Measurements from ENCODE around the gene PLA2G7. TPM values are rescaled to one million over a fixed set of nuclear protein-coding genes. Genes with fewer than 3 reads are reported as not detected.

PLA2G7 gene
- total RNA-seq, 2 experiments from 2014 or later = not detected

- no TSS peak for BruUV-seq (replicated peaks)
- Histone ChIP-seq H3K4me2 (ENCODE audit: low read length) (no peak overlapping the region), H3K9me2 (ENCODE audit: insufficient read depth, low read length) (no peaks in the 10 kb centered on the region), H3K4me3 (ENCODE audit: low read depth, low read length, poor library complexity, severe bottlenecking) (no peak overlapping the region), H3K4me1 (ENCODE audit: insufficient read depth, low read length, poor library complexity, severe bottlenecking) (no peaks in the 10 kb centered on the region), H3K79me2 (ENCODE audit: insufficient read depth, low read depth, low read length) (no peaks in the 10 kb centered on the region), H3K9me3 (ENCODE audit: low read length) (no peaks in the 10 kb centered on the region), H3K27ac (ENCODE audit: low read depth, low read length, poor library complexity, severe bottlenecking) (no peak overlapping the region), H4K20me1 (ENCODE audit: insufficient read depth, low read length) (no peaks in the 10 kb centered on the region), H3K36me3 (ENCODE audit: insufficient read depth, low read length) (no peaks in the 10 kb centered on the region), H2AFZ (ENCODE audit: low read length) (no peak overlapping the region)
- TF ChIP-seq CTCF (conservative IDR thresholded peaks at IDR 0.05; ENCODE audit: low read length) (no peak), EZH2phosphoT487 (IDR thresholded peaks at IDR 0.05; ENCODE audit: borderline replicate concordance, low read depth, low read length) (no peak)
- ChIA-PET POLR2A (interaction anchor here (0.8 to 1.2 kb wide), 3 partner anchors 9 to 79 kb away, joined by 3 read pairs; no protein-coding TSS in a partner anchor), CTCF (ENCODE audit: unreplicated experiment) (no interaction called here)
- no peak for DNase-seq (ENCODE audit: low spot score)
- intact Hi-C loops (cut with micrococcal nuclease; ENCODE audit: unreplicated experiment) = no loop called here
Observed at GRCh38 chr6:46690911-46691451, 44.2 kb downstream of the PLA2G7 start.

GRCh38 chr6:46690141-46690755, 44.9 kb downstream of the PLA2G7 start:
- H3K9me2 ChIP-seq (ENCODE audit: insufficient read depth, low read length) = no peaks in the 10 kb centered on the region
- no peaks in the 10 kb centered on the region for H3K9me3 ChIP-seq (ENCODE audit: low read length)
- no peak for TF ChIP-seq CTCF (conservative IDR thresholded peaks at IDR 0.05; ENCODE audit: low read length)
- TF ChIP-seq EZH2phosphoT487 (IDR thresholded peaks at IDR 0.05; ENCODE audit: borderline replicate concordance, low read depth, low read length) = no peak
- no peaks in the 10 kb centered on the region for H3K36me3 ChIP-seq (ENCODE audit: insufficient read depth, low read length)
- ChIA-PET CTCF (ENCODE audit: unreplicated experiment) (no interaction called here), POLR2A (interaction anchor here (0.6 to 1.2 kb wide), 6 partner anchors 10 to 876 kb away, joined by 3 to 4 read pairs (median 3); no protein-coding TSS in a partner anchor)
- H4K20me1 ChIP-seq (ENCODE audit: insufficient read depth, low read length) = no peaks in the 10 kb centered on the region
- no TSS peak for BruUV-seq (replicated peaks)
- intact Hi-C loops (cut with micrococcal nuclease; ENCODE audit: unreplicated experiment) = no loop called here
- no peak overlapping the region for H3K4me3 ChIP-seq (ENCODE audit: low read depth, low read length, poor library complexity, severe bottlenecking)
- H3K27ac ChIP-seq (ENCODE audit: low read depth, low read length, poor library complexity, severe bottlenecking) = no peak overlapping the region
- H2AFZ ChIP-seq (ENCODE audit: low read length) = no peak overlapping the region
- no peak for DNase-seq (ENCODE audit: low spot score)
- H3K4me1 ChIP-seq (ENCODE audit: insufficient read depth, low read length, poor library complexity, severe bottlenecking) = no peaks in the 10 kb centered on the region
- H3K4me2 ChIP-seq (ENCODE audit: low read length) = no peak overlapping the region
- H3K79me2 ChIP-seq (ENCODE audit: insufficient read depth, low read depth, low read length) = no peaks in the 10 kb centered on the region

- no TSS peak for BruUV-seq (replicated peaks)
- Histone ChIP-seq H3K9me2 (ENCODE audit: insufficient read depth, low read length) (no peaks in the 10 kb centered on the region), H3K4me2 (ENCODE audit: low read length) (no peak overlapping the region), H3K79me2 (ENCODE audit: insufficient read depth, low read depth, low read length) (no peaks in the 10 kb centered on the region), H4K20me1 (ENCODE audit: insufficient read depth, low read length) (no peaks in the 10 kb centered on the region), H3K27ac (ENCODE audit: low read depth, low read length, poor library complexity, severe bottlenecking) (no peak overlapping the region), H3K36me3 (ENCODE audit: insufficient read depth, low read length) (no peaks in the 10 kb centered on the region), H3K4me3 (ENCODE audit: low read depth, low read length, poor library complexity, severe bottlenecking) (no peak overlapping the region), H3K9me3 (ENCODE audit: low read length) (no peaks in the 10 kb centered on the region), H3K4me1 (ENCODE audit: insufficient read depth, low read length, poor library complexity, severe bottlenecking) (no peaks in the 10 kb centered on the region), H2AFZ (ENCODE audit: low read length) (no peak overlapping the region)
- POLR2A ChIA-PET = interaction anchor here (0.6 to 1.0 kb wide), 3 partner anchors 14 to 875 kb away, joined by 3 to 4 read pairs (median 3); no protein-coding TSS in a partner anchor
- DNase-seq (ENCODE audit: low spot score) = no peak
- no peak for TF ChIP-seq EZH2phosphoT487 (IDR thresholded peaks at IDR 0.05; ENCODE audit: borderline replicate concordance, low read depth, low read length)
- TF ChIP-seq CTCF (conservative IDR thresholded peaks at IDR 0.05; ENCODE audit: low read length) = no peak
- CTCF ChIA-PET (ENCODE audit: unreplicated experiment) = no interaction called here
- intact Hi-C loops (cut with micrococcal nuclease; ENCODE audit: unreplicated experiment) = no loop called here
Observed at GRCh38 chr6:46689657-46690056, 45.5 kb downstream of the PLA2G7 start.

All from OCI-LY7 (cell line).